Activated CD4-positive, alpha-beta T cell treated with anti-CD3 and anti-CD28 coated beads for 4 hours (primary cell): ENCODE data around the gene NFE2L1.
"Not testable (repeated sequence)": the region's sequence is repeated elsewhere in the genome, so short reads cannot be mapped to it uniquely, and the experiment has no call there.

Experiments used
- DNase-seq, 2 donors: peaks; one replicate each; pipeline ENCODE4 v3.0.0-alpha.2; 2020

Gene NFE2L1

DNA sequence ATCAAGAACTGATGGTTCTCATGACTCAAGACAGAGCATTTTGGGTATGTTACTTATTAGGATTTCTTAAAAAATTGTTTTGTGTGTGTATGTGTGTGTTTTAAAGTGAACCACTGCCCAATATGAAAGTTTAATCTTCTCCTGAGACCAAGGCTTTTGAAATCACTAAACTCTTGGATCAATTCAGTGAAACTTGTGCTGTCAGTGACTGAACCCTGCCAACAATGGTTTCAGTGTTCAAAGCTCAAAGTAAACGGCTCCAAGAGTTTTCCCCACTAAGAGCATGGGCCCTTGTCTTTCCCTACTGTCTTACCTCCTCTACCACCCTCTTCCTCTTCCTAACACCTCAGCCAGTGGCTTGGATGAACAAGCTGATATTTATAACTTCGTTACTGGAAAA lies 22.0 kb downstream of the NFE2L1 start:
- no peak for DNase-seq

DNA sequence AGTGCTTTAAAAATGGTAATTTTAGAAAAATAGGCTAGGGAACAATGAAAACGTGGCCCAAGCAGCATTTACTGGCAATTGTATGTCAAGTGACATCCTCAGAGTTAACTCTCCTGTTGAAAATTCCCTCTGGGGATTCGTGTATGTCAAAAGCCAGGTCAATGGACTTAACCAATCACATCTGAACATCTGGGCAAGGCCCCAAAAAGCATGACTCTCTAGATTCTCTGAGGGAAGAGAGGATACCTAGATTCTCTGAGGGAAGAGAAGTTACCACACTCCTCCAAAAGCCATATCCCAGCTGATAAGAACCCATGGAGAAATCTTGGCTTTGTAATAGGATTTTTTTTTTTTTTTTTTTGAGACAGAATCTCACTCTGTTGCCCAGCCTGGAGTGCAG lies 23.5 kb downstream of the NFE2L1 start:
- no peak for DNase-seq

DNA sequence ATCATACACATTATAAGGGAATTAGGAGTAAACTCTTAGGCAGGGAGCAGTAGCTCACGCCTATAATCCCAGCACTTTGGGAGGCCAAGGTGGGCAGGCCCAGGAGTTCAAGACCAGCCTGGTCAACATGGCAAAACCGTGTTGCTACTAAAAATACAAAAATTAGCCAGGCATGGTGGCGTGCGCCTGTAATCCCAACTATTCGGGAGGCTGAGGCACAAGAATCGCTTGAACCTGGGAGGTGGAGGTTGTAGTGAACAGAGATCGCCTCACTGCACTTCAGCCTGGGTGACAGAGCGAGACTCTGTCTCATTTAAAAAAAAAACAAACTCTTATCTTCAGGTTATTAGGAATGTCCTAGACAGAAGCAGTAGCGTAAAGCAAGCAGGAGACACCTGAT lies 24.7 kb downstream of the NFE2L1 start:
- not testable (repeated sequence) for DNase-seq

DNA sequence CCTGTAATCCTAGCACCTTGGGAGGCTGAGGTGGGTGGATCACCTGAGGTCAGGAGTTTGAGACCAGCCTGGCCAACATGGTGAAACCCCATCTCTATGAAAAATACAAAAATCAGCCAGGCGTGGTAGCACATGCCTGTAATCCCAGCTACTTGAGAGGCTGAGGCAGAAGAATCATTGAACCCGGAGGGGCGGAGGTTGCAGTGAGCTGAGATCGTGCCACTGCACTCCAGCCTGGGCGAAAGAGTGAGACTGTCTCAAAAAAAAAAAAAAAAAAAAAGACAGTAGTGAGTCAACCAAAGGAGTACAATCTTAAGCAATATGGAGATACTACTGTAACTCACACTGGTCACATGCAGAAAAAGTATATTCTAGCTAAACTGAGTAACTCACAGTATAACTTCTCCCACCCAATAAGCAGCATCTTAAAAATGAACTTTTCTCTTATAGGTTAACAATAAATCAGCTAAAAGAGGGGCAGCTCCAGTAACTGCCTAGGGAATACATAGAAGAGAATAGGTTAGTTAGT lies 25.5 kb downstream of the NFE2L1 start:
- not testable (repeated sequence) for DNase-seq

DNA sequence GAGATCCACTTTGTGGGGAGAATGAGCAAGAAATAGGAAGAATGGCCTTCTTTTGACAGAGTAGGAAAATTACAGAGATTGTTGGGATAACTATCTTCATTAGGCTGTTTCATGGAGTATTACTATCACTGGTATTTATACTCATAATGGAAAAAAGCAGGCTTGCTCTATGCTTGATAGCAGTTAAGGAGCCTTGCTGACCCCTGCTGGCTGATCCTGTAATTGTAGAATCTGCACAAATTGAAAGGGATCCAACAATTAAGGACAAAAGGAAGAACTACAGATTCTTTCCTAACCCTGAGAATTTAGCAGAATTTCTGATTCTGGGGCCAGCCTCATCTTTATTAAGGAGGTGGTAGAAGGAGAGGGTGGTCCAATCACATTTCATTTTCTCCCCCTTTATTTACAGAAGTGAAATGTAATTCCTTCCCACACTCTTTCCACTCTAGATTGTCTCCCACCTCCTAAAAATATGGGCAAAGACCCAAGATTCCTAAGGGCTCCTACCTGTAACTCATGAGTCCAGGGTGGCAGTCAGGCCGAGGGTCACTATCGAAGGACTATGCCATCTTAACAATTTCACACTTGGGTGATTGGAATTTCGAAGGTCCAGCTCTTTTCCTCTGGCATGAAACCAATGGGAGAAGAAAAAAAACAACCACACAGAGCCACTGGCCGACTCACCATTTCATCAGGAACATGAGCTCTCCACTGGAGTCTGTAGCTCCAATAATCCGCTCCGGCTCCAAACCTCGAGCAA lies 26.3 kb downstream of the NFE2L1 start:
- DNase-seq: peak; percentile 65 to 82

- DNase-seq: not testable (repeated sequence)
These were observed 29.0 kb downstream of the NFE2L1 start for GRCh38 chr17:48077152-48077551.

DNA sequence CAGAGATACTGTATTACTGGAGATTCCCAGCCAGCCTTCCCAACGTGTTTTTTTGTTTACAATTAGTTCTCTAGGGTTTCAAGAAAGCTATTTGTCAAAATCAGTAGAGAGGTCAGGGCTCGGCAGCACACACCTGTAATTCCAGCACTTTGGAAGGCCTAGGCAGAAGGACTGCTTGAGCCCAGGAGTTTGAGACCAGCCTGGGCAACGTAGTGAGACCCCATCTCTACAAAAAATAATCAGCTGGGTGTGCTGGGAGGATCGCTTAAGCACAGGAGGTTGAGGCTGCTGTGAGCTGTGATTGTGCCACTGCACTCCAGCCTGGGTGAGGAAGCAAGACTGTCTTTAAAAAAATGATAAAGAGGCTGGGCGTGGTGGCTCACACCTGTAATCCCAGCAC lies 33.7 kb downstream of the NFE2L1 start:
- DNase-seq: no peak

DNA sequence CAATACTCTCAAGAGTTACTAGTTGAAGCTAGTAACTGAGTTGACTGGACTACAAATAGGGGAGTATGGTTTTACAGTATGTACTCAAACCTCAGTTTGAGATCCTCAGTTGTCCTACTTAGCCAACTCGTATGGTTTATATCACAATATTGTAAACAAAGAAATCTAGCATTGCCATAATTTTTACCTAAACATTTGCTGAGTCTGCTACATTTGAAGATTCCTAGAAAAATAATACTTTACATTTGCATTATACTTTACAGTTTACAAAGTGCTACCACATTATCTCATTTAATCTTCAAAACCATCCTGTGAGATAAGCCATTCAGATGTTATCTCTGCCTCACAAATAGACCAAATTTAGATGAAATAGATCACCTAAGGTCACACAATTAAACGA lies 36.8 kb downstream of the NFE2L1 start:
- no peak for DNase-seq

GRCh38 chr17:48093341-48094045 lies 45.3 kb downstream of the NFE2L1 start:
- no peak for DNase-seq

- DNase-seq: no peak
These were observed 47.5 kb downstream of the NFE2L1 start for GRCh38 chr17:48095611-48096010.

DNA sequence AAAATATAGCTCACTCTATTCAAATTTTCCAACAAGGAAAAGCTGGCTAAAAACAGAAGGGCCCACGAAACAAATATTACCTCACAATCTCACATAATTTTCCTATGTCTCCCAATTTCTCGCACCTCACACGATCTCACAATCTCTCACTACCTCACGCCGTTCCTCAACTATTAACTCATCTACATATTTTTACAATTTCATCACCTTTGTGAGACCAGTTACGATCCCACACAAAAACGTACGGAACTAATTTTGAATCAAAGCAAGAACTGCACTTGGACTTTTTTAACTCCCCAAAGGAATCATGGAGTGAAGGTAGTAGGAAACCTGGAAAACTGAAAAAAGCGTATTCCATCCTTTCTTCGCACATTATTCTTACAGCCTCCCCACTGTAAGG lies 52.0 kb downstream of the NFE2L1 start:
- DNase-seq: no peak

- DNase-seq: peak in 1 of 2 donors; percentile 5
These were observed 52.4 kb downstream of the NFE2L1 start for GRCh38 chr17:48100591-48101011.

GRCh38 chr17:48101012-48101720 lies 53.0 kb downstream of the NFE2L1 start, which contains the start of gene CBX1:
Gene CBX1 (minus strand): TSS chr17:48101478. CDS start chr17:48077004, 24,474 bp downstream.
- peak; percentile 91 for DNase-seq

DNA sequence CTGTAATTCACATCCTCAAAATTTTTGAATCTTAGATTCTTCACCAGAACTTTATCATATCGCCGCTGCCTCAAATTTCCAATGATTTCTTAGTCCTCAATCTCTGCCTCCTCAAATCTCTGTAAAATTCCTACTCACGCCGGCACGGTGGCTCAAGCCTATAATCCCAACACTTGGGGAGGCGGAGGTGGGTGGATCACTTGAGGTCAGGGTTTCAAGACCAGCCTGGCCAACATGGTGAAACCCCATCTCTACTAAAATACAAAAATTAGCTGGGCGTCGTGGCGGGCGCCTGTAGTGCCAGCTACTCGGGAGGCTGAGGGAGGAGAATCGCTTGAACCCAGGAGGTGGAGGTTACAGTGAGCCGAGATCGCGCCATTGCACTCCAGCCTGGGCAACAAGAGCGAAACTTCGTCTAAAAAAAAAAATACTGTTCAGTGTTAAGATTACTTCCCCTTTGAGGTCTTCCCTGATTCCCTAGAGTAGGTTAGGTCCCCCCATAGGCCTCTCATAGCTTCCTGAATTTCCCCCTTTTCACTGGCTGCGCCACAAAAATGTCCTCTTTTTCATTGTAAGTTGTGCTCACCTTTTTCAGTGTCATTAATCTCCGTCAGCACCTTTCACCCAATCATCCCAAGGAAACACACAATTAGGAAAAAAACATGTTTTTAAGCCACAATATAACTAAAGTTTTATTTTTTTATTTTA lies 54.0 kb downstream of the NFE2L1 start:
- DNase-seq: no peak

- DNase-seq: no peak
These were observed 54.9 kb downstream of the NFE2L1 start for GRCh38 chr17:48102798-48103715.

- DNase-seq: no peak
These were observed 56.3 kb downstream of the NFE2L1 start for GRCh38 chr17:48104440-48104839.

DNA sequence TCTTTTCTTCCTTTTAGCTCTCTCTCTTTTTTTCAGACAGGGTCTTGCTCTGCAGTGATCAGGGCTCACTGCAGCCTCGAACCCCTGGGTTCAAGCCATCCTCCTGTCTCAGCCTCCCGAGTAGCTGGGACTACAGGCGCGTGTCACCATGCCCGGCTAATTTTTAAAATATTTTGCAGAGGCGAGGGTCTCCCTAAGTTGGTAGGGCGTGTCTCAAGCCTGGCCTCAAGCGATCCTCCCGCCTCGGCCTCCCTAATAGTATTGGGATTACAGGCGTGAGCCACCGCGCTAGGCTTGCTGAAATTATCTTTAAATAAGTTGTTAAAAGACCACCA lies 58.6 kb downstream of the NFE2L1 start:
- no peak for DNase-seq

- DNase-seq: peak; percentile 98 to 100
These were observed 59.2 kb downstream of the NFE2L1 start, which contains the start of gene SNX11 for GRCh38 chr17:48107137-48108055. Gene SNX11 (plus strand): TSS chr17:48107766. CDS start chr17:48112044, 4,278 bp downstream.

DNA sequence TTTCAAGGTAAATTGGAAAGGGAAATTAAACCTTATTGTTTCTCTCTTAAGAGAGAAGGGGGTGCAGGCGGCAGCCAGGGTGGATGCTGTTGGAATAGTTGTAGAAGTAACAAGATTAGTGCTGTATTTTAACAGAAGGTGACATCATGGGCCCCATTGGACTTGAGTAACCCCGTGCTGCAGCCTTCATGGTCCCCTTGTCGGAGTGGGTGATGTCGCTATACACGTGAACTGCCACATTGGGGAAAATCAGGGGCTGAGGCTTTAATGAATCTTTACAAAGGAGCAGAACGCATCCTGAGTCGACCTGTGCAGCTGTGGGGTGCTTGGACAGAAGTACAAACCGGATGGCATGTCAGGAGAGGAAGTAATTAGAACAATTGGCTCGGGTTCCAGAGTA lies 62.6 kb downstream of the NFE2L1 start:
- DNase-seq: no peak
